HUES64 (cell line): Measurements from ENCODE around the gene SEC23A.
"Not testable (repeated sequence)": the region's sequence is repeated elsewhere in the genome, so short reads cannot be mapped to it uniquely, and the experiment has no call there.

Source experiments
- H3K27ac ChIP-seq: 2 replicates; pipeline ENCODE4 v1.7.0; 2013; ENCODE audit warnings: low read depth, low read length, inconsistent platforms
- H3K27me3 ChIP-seq: 2 replicates; pipeline ENCODE4 v1.6.1; 2013; ENCODE audit warnings: mild to moderate bottlenecking, low read length; ENCODE audit not compliant: insufficient read depth
- H3K36me3 ChIP-seq: 2 replicates; pipeline ENCODE4 v1.6.1; 2013; ENCODE audit warnings: mild to moderate bottlenecking, low read length; ENCODE audit not compliant: insufficient read depth
- H3K4me1 ChIP-seq: 2 replicates; pipeline ENCODE4 v1.6.1; 2013; ENCODE audit warnings: mild to moderate bottlenecking, low read length, moderate library complexity; ENCODE audit not compliant: insufficient read depth
- H3K4me3 ChIP-seq: 2 replicates; pipeline ENCODE4 v1.5.1; 2013; ENCODE audit warnings: mild to moderate bottlenecking, low read length, moderate library complexity
- H3K9ac ChIP-seq: 2 replicates; pipeline ENCODE4 v1.6.1; 2013; ENCODE audit warnings: mild to moderate bottlenecking, low read depth, low read length
- H3K9me3 ChIP-seq: 2 replicates; pipeline ENCODE4 v1.6.1; 2013; ENCODE audit warnings: low read depth, low read length; ENCODE audit not compliant: insufficient read depth
- WGBS: fragments of 150-250, 120-280 bp; methylation state at CpG from one replicate; pipeline ENCODE4 v1.1.7; 2013; ENCODE audit warnings: missing lambda C conversion rate; 5-methylcytosine and 5-hydroxymethylcytosine counted together

SEC23A gene

GRCh38 chr14:39045889-39046288 is 57.1 kb downstream of the SEC23A start:
- not testable (repeated sequence) for H3K4me3 ChIP-seq, H3K9ac ChIP-seq, H3K27me3 ChIP-seq, H3K4me1 ChIP-seq, H3K27ac ChIP-seq, H3K9me3 ChIP-seq
- H3K36me3 ChIP-seq: peaks cover 87% of the 10 kb centered on the region
- WGBS: 97% methylated on average over 6 of the region's 6 CpGs

DNA sequence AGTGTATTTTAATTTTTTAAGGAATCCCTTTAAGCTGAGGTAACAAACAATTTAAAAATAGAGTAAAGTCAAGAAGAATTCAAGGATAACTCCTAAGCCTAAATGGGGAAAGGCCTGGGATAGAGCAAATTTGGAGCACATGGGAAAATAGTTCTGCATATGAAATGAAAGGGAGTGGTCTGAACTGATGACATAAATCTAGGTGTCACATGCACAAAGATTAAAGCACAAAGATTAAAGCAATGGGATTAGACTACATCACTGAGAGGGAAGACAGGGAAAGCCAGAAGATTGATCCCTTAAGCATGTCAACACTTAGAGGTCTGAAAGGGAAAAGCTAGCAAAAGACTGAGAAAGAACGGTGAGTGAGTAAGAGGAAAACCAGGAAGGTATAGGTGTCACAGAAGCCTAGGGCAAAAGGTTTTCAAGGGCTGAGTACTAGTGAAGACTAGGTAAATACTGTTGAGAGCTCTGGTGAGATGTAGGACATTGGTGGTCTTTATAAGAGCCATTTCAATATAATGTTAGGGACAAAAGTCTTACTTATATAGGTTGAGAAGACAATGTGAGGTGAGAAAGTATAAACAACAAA is 59.6 kb downstream of the SEC23A start:
- H3K36me3 ChIP-seq: peaks cover 95% of the 10 kb centered on the region
- WGBS: 85% methylated on average over 1 of the region's 1 CpG
- H3K27me3 ChIP-seq: no peaks in the 10 kb centered on the region
- H3K9ac ChIP-seq: no peak overlapping the region
- no peaks in the 10 kb centered on the region for H3K9me3 ChIP-seq
- H3K4me1 ChIP-seq: no peaks in the 10 kb centered on the region
- H3K4me3 ChIP-seq: no peak overlapping the region
- no peak overlapping the region for H3K27ac ChIP-seq

DNA sequence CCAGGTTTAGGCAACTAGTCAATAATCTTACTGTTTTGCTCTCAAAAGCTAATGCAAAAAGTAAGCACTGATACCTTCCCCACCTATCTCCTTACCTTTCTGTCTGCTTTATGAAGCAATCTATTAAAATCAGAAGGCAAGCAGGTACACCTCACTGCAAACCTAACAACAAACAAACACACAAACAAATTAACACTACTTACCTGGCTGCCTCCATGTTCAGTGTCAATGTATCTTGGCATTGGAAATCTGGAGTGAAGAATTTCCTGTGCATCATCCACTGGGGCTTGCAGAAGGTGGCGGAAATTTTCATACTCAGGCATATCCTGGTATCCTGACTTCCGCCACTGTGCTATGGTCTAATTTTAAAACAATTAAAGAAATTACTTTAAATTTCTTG is 62.5 kb downstream of the SEC23A start:
- no peaks in the 10 kb centered on the region for H3K4me1 ChIP-seq
- H3K27ac ChIP-seq: no peak overlapping the region
- 89% methylated on average over 2 of the region's 2 CpGs for WGBS
- peaks cover 93% of the 10 kb centered on the region for H3K36me3 ChIP-seq
- H3K9ac ChIP-seq: no peak overlapping the region
- H3K27me3 ChIP-seq: no peaks in the 10 kb centered on the region
- H3K4me3 ChIP-seq: no peak overlapping the region
- H3K9me3 ChIP-seq: no peaks in the 10 kb centered on the region

DNA sequence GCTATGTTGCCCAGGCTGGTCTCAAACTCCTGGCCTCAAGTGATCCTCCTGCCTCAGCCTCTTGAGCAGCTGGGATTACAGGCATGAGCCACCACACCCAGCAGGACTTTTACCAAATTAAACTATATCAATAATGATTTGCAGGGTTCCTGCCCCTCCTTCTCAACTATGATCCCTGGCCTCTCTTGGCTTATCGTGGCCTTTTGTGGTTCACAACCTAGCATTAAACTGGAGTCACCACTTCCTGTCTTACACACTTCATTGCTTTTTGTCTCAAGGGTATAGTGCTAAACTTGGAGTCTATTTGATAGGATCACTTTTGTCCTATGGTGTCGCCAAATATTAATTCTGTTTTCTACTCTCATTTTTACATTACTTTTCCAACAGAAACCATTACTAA is 64.5 kb downstream of the SEC23A start:
- 96% methylated on average over 2 of the region's 2 CpGs for WGBS
- H3K36me3 ChIP-seq: peaks cover 92% of the 10 kb centered on the region
- no peak overlapping the region for H3K27ac ChIP-seq
- H3K27me3 ChIP-seq: no peaks in the 10 kb centered on the region
- no peak overlapping the region for H3K9ac ChIP-seq
- H3K4me3 ChIP-seq: no peak overlapping the region
- H3K9me3 ChIP-seq: no peaks in the 10 kb centered on the region
- no peaks in the 10 kb centered on the region; the same call in 1 of the 2 replicates for H3K4me1 ChIP-seq

DNA sequence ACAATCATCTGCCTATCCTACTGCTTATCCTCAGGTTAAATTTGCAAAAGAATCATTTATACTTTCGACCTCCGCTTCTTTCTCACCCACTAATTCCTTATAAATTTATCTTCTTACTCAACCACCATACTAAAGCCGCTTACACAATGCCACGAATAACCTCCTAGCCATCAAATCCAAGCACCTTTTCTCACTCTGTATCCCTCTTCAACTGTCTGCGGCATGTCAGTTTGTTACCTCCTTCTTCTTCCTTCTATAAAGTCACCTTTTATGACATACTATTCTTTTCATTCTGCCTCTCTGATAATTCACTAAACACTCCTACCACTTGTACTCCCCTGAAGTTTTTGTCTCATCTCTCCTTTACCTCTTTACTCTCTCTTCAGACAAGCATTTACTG is 66.3 kb downstream of the SEC23A start:
- H3K9ac ChIP-seq: no peak overlapping the region
- no peaks in the 10 kb centered on the region; the same call in 1 of the 2 replicates for H3K4me1 ChIP-seq
- no peaks in the 10 kb centered on the region for H3K9me3 ChIP-seq
- H3K27me3 ChIP-seq: no peaks in the 10 kb centered on the region
- no peak overlapping the region for H3K4me3 ChIP-seq
- 95% methylated on average over 5 of the region's 5 CpGs for WGBS
- no peak overlapping the region for H3K27ac ChIP-seq
- H3K36me3 ChIP-seq: peaks cover 92% of the 10 kb centered on the region

DNA sequence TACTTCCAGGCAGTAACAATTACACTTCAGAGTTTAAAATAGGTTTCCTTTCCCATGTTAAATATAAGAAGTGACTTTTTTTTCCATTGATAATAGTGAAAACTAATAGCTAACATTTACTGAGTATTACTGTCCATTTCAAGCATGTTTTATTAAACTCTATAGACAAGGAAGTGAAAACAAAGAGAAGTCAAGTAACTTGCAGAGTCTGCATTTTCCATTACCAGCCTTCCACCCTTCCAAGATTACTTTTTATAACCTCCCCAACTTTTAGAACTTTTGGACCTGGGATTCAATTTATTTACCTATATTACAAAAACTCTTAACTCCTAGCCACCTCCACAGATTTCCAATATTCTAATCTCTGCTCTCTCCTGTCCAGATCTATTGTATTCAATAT is 67.7 kb downstream of the SEC23A start:
- no peaks in the 10 kb centered on the region for H3K9me3 ChIP-seq
- H3K4me3 ChIP-seq: no peak overlapping the region
- H3K27me3 ChIP-seq: no peaks in the 10 kb centered on the region
- no peak overlapping the region for H3K9ac ChIP-seq
- H3K36me3 ChIP-seq: peaks cover 96% of the 10 kb centered on the region
- H3K27ac ChIP-seq: no peak overlapping the region
- H3K4me1 ChIP-seq: no peaks in the 10 kb centered on the region; the same call in 1 of the 2 replicates

GRCh38 chr14:39034481-39035296 is 68.3 kb downstream of the SEC23A start:
- Histone ChIP-seq H3K36me3 (peaks cover 96% of the 10 kb centered on the region), H3K9ac (no peak overlapping the region), H3K27me3 (no peaks in the 10 kb centered on the region), H3K9me3 (no peaks in the 10 kb centered on the region), H3K4me3 (no peak overlapping the region), H3K4me1 (no peaks in the 10 kb centered on the region; the same call in 1 of the 2 replicates), H3K27ac (no peak overlapping the region)
- 75% methylated on average over 3 of the region's 3 CpGs for WGBS

DNA sequence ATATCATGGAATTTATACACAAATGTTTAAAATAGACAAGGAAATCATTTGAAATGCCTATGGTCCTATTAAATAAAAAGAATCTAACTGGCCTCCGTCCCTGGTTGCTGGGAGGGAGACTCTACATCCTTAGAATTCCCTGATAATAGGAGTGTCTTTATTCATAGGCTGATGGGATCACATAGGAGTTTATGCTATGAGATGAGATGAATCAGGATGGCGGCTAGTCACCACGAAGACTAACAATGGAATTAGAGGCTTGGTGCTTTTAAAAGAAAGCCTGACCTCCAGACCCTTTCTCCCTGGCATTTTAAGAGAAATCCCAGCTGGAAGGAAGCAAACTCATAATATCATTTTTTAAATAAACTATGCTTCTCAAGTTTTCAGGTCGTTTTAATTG is 69.7 kb downstream of the SEC23A start:
- H3K9me3 ChIP-seq: no peaks in the 10 kb centered on the region
- H3K4me3 ChIP-seq: no peak overlapping the region
- WGBS: 91% methylated on average over 3 of the region's 4 CpGs
- no peaks in the 10 kb centered on the region for H3K27me3 ChIP-seq
- H3K36me3 ChIP-seq: peaks cover 92% of the 10 kb centered on the region
- H3K4me1 ChIP-seq: no peaks in the 10 kb centered on the region; the same call in 1 of the 2 replicates
- H3K9ac ChIP-seq: no peak overlapping the region
- H3K27ac ChIP-seq: no peak overlapping the region

GRCh38 chr14:39030209-39030608 is 72.8 kb downstream of the SEC23A start:
- H3K4me3 ChIP-seq: no peak overlapping the region
- no peak overlapping the region for H3K27ac ChIP-seq
- no peak overlapping the region for H3K9ac ChIP-seq
- H3K27me3 ChIP-seq: no peaks in the 10 kb centered on the region
- H3K4me1 ChIP-seq: no peaks in the 10 kb centered on the region; the same call in 1 of the 2 replicates
- peaks cover 62% of the 10 kb centered on the region for H3K36me3 ChIP-seq
- H3K9me3 ChIP-seq: no peaks in the 10 kb centered on the region
- 94% methylated on average over 10 of the region's 10 CpGs for WGBS

- H3K36me3 ChIP-seq: peaks cover 58% of the 10 kb centered on the region
- H3K9ac ChIP-seq: no peak overlapping the region
- H3K27me3 ChIP-seq: no peaks in the 10 kb centered on the region
- H3K27ac ChIP-seq: no peak overlapping the region
- 94% methylated on average over 7 of the region's 8 CpGs for WGBS
- H3K9me3 ChIP-seq: no peaks in the 10 kb centered on the region
- H3K4me3 ChIP-seq: no peak overlapping the region
- no peaks in the 10 kb centered on the region; the same call in 1 of the 2 replicates for H3K4me1 ChIP-seq
Observed at GRCh38 chr14:39029789-39030188, 73.2 kb downstream of the SEC23A start.

DNA sequence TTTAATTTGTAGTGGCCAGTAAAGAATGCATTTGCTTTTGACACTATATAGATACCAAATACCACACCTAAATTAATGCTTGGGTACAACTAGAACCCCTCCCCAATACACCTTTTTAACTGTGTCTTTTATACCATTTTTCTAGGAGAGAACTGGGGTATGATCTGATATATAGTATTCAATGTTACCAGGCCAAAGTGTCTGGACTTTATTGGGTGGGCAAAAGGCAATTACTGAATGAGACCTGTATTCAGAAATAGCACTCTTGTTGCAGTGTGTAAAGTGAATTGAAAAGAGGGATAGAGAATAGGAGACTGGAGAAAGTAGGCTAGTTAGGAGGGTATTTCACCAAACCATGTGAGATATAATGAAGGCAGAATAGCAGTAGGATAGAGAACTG is 74.4 kb downstream of the SEC23A start:
- no peak overlapping the region for H3K27ac ChIP-seq
- peaks cover 48% of the 10 kb centered on the region for H3K36me3 ChIP-seq
- no peaks in the 10 kb centered on the region for H3K9me3 ChIP-seq
- no peaks in the 10 kb centered on the region for H3K27me3 ChIP-seq
- H3K4me1 ChIP-seq: no peaks in the 10 kb centered on the region; the same call in 1 of the 2 replicates
- H3K9ac ChIP-seq: no peak overlapping the region
- no peak overlapping the region for H3K4me3 ChIP-seq
